ENCODE data around the gene SSNA1.

The SSNA1 gene

GRCh38 chr9:137188490-137189296 is at the start of gene SSNA1, which contains the start of gene ANAPC2:
Gene SSNA1, plus strand, starts transcription at chr9:137188676. Its CDS starts 51 bp downstream, at chr9:137188727.
Gene ANAPC2, minus strand, starts transcription at chr9:137188560. Its CDS starts 28 bp downstream, at chr9:137188532.
- DNase-seq (ENCODE audit: low spot score), result peak; percentile 92

DNA sequence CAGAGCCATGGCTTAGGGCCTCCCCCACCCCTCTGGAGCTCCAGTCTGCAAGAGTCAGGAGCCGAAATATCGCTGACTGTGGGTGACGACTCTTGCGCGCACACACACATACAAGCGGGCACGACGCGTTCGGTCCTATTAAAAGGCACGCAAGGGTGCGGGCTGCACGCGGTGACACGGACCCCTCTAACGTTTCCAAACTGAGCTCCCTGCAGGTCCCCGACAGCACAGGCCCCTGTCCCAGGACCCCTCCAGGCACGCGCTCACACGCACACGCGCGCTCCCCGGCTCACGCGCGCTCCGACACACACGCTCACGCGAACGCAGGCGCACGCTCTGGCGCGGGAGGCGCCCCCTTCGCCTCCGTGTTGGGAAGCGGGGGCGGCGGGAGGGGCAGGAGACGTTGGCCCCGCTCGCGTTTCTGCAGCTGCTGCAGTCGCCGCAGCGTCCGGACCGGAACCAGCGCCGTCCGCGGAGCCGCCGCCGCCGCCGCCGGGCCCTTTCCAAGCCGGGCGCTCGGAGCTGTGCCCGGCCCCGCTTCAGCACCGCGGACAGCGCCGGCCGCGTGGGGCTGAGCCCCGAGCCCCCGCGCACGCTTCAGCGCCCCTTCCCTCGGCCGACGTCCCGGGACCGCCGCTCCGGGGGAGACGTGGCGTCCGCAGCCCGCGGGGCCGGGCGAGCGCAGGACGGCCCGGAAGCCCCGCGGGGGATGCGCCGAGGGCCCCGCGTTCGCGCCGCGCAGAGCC is 49.6 kb upstream of the SSNA1 start, which contains the start of gene GRIN1:
Gene GRIN1, plus strand, starts transcription at position 433 of the 746 bp plus-strand sequence. CDS start 333 bp downstream, outside the sequence.
- no peak for DNase-seq (ENCODE audit: low spot score)

DNA sequence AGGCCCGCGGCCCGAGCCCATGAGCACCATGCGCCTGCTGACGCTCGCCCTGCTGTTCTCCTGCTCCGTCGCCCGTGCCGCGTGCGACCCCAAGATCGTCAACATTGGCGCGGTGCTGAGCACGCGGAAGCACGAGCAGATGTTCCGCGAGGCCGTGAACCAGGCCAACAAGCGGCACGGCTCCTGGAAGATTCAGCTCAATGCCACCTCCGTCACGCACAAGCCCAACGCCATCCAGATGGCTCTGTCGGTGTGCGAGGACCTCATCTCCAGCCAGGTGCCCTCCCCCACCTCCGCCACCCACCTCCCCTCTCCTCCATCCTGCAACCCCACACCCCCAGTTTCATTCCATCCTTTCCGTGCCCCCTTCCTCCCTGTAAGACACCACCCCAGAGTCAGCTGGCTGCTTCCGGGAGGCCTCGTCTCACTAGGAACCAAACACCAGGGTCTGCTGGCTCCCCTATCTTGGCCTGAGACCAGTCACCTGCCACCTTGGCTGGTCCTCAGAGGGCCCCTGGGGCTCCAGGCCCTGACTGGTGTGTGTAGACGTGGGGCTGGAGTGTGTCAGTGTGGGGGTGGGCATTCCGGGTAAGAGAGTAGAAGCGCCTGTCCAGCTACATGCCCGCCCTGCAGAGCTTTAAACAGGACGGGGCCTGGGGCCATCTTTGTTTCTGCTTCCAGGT is 48.9 kb upstream of the SSNA1 start:
- no peak for DNase-seq (ENCODE audit: low spot score)

DNA sequence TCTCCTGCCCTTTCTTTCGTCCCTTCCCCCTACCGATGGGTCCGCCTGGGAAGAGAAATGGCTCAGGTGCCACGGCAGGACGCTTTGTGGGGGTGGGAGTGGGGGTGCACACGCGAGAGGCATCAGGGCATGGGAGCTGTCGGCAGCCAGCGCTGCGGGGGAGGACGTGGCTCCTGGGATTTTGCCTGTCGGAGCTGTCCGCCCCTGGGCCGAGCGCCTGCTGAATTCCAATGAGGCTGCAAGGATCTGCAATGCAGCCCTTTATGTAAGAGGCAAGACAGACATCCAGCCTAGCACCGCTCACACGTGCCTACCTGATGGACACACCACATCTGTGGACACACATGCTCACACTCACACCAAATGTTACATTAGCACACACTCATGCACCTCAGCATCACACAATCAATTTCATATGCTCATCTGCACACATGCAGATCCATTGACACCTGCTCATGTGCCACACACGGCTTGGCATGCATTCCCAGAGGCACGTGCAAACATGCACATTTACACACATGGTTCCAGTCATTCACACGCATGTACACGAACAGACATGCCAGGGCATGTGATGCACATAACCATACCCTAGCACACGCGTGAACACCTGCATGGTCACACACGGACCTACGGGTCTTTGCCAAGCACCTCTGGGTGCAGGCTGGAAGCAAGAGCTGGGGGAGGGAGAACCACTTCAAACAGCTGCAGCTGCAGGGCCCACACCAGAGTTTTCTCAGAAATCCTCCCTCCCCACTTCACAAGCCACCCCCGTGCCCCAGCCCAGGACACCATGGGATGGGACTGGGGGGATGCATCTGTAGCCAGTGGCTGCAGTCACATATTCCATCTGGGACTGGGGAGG is 48.1 kb upstream of the SSNA1 start:
- DNase-seq (ENCODE audit: low spot score), result no peak

DNA sequence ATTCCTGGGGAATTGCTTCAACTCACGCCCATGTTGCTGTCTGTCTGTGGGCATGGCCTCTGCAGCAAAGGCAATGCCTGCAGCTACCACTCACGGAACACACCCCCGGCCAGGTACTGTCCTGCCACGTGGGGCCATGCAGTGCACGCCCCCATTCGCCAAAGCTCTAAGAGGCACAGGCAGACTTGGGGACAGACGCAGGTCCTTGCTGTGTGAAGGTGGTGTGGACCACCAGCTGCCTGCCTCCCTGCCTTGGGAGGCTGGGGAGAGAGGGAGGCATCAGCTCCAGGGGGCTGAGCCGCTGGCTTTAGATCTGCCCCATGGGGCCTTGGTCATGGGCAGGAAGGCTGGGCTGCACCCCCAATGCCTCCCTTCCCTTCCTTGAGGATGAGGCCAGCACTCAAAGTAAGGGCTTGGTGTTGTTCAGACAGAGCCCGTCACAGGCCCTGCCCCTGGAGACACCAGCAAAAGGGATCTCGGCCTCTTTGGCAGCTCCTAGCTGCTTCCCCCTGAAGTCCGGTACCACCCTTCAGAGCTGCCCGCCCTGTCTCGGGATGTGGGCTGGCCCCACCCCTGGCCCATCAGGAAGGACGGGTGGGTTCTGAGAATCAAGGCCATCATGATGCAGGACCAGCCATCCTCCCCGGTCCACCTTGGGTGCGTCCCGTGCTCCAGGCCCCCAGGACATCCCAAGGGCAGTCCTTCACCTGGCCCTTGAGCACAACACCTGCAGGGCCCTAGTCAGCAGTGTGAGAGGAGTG is 47.2 kb upstream of the SSNA1 start:
- no peak for DNase-seq (ENCODE audit: low spot score)

DNA sequence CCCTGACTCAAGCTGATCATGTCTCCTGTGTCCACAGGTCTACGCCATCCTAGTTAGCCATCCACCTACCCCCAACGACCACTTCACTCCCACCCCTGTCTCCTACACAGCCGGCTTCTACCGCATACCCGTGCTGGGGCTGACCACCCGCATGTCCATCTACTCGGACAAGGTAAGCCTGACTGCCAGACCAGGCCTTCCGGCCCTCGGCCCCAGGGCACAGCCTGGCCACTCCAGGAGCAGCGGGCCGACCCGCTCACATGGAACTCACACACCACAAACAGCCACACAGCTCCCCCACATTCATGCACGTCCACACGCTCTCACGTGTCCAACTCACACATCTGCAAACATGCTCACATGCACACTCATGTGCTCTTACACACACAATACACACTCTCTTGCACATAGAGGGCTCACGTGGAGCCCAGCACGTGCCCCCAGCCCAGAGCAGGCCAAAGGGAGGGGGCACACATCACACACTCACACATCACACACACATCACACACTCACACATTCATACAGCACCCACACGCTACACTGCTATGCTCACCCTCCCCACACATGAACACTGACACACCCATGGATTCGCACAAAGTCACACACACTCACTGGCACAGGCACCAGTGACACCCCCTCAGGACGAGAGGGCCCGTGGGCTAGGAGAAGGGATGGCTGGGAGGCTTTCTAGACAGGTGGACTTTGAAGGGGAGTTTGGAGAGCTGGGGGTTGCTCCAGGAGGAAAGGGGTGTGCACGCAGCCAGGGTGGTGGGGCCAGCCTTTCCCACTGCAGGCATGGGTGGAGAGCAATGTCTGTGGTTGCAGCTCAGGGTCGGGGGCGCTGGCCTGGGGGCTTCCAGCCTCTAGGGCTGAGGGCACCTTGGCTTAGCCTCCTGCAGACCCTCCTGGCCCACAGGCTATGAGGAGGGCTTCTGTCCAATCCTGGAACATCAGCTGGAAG is 46.2 kb upstream of the SSNA1 start:
- no peak for DNase-seq (ENCODE audit: low spot score)

DNA sequence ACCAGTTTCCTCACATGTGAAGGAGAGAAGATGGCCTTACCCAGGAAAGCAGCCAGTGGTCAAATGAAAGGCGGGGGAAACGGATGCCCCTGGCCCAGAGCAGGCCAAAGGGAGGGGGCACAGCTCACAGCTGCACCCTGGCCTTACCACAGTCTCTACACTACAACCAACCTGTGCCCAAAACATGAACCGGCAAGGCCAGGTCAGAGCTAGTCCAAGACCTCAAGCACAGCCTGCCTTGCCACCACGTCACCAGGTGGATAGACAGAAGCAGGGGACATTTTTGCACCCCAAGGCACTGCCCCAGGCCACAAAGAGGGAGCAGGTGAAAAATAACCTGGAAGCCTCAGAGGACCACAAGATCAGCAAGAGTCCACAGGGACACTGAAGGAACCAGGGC is 45.0 kb upstream of the SSNA1 start:
- DNase-seq (ENCODE audit: low spot score), result no peak

DNA sequence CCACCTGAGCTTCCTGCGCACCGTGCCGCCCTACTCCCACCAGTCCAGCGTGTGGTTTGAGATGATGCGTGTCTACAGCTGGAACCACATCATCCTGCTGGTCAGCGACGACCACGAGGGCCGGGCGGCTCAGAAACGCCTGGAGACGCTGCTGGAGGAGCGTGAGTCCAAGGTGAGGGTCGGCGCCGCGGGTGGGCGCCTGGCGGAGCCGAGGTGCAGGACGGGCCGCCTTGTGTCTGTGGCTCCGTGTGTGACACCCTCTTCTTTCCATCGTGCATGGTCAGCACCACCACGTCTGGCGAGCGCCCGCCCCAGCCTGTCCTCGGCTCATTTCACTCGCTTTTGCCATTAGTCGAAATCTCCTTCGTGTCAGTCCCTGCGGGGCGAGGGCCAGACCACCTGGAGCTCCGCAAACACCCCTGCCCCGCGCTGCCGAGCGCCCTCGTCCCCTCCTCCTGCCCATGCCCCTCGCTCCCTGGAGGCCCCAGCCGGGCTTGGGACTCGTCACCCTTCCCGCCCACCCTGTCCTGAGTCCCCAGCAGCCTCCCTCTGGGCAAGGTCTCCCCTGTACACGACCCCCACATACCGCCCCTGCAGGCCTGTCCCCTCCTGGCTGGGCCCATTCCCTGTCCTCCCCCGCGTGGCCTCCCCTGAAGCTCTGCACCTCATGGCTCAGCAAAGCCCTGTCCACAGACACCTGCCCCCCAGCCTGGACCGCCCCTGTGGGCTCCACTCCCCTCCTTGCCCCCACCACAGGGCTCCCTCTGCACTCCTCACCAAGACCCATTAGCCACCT is 42.5 kb upstream of the SSNA1 start:
- DNase-seq (ENCODE audit: low spot score), result no peak

GRCh38 chr9:137146527-137146918 is 42.0 kb upstream of the SSNA1 start:
- no peak for DNase-seq (ENCODE audit: low spot score)

- DNase-seq (ENCODE audit: low spot score), result no peak
Observed at GRCh38 chr9:137147091-137147792, 41.2 kb upstream of the SSNA1 start.

GRCh38 chr9:137147793-137148160 is 40.7 kb upstream of the SSNA1 start:
- DNase-seq (ENCODE audit: low spot score), result no peak

- DNase-seq (ENCODE audit: low spot score), result no peak
Observed at GRCh38 chr9:137148242-137148641, 40.2 kb upstream of the SSNA1 start.

DNA sequence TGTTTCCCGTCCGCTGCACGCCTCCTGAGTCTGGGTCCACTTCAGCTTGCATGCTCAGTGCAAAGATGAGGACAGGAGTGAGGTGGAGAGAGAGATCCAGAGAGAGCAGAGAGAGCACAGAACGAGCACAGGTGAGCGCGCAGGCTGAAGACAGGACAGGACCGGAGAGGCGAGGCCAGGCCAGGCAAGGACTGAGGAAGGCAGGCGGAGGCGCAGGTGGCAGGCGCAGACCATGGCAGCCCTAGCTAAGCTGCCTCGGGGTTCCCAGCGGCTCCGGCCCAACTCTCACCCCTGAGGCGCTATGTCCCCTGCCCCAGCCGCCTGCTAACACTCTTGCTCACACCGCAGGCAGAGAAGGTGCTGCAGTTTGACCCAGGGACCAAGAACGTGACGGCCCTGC is 39.8 kb upstream of the SSNA1 start:
- DNase-seq (ENCODE audit: low spot score), result no peak

DNA sequence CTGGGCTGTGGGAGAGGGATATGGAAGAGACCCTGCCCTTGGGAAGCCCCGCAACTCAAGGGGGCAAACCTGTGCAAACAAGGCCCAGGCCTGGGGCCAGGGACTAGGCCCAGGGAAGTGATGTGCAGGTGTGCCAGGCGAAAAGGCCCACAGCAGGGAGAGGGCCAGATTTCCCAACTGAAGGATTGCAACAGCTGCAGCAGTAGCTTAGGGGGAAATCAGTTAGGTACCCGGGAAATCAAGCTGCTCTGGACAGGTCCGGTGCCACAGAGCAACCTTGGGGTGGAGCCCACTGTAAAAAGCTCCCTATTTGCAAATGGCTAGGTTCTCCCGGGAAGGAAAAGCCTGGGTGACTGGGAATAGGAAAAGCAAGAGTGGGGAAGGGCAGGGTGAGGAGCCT is 39.1 kb upstream of the SSNA1 start:
- DNase-seq (ENCODE audit: low spot score), result no peak

GRCh38 chr9:137149942-137150616 is 38.4 kb upstream of the SSNA1 start:
- no peak for DNase-seq (ENCODE audit: low spot score)

DNA sequence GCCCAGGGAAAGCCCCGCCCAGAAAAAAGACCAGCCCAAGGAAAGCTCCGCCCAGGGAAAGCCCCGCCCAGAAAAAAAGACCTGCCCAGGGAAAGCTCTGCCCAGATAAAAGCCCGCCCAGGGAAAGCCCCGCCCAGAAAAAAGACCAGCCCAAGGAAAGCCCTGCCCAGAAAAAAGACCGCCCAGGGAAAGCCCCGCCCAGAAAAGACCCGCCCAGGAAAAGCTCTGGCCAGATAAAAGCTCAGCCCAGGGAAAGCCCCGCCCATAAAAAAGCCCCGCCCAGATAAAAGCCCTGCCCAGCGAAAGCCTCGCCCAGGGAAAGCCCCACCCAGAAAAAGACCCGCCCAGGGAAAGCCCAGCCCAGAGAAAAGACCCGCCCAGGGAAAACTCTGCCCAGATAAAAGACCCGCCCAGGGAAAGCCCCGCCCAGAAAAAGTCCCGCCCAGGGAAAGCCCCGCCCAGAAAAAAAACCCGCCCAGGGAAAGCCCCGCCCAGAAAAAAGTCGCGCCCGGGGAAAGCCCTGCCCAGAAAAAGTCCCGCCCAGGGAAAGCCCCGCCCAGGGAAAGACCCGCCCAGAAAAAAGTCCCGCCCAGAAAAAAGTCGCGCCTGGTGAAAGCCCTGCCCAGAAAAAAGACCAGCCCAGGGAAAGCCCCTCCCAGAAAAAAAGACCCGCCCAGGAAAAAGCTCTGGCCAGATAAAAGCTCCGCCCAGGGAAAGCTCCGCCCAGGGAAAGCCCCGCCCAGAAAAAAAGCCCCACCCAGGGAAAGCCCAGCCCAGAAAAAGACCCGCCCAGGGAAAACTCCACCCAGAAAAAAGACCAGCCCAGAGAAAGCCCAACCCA is 37.6 kb upstream of the SSNA1 start:
- DNase-seq (ENCODE audit: low spot score), result no peak

All from pons (tissue), 1 donor.